Measurements from ENCODE around the gene RAC3. TPM values are rescaled to one million over a fixed set of nuclear protein-coding genes. Genes with fewer than 3 reads are reported as not detected.

RAC3 gene
- total RNA-seq, 4 donors from 2014 or later = 2.6 to 11.1 (median 5.0) TPM

- H3K36me3 ChIP-seq = no peaks in the 10 kb centered on the region
- H3K4me3 ChIP-seq = no peak overlapping the region
- intact Hi-C loops (cut with DNase I; ENCODE audit: low total_unique reads) (no loop called here), in situ Hi-C loops (cut with MboI; ENCODE audit: low pct_ligation_motif_present in 1 of 4, low pct_unique_long_range_greater_than_20kb in 1 of 4, low sequenced_read_pairs in 3 of 4) (no loop called here)
- TF ChIP-seq EP300 (IDR thresholded peaks at IDR 0.05; ENCODE audit: low read depth) (no peak), CTCF (IDR thresholded peaks at IDR 0.05) (no peak), POLR2AphosphoS5 (IDR thresholded peaks at IDR 0.05) (no peak), POLR2A (IDR thresholded peaks at IDR 0.05) (no peak)
- H3K27me3 ChIP-seq = no peaks in the 10 kb centered on the region
- DNase-seq = no peak
- H3K9me3 ChIP-seq = no peaks in the 10 kb centered on the region
- peak overlapping the region; percentile 60 to 81 (median 66) for H3K27ac ChIP-seq
- 85 to 90% methylated on average over 8 to 16 of the region's 16 CpGs for WGBS, 2 donors (ENCODE audit: low coverage in 1 of 2)
- no peaks in the 10 kb centered on the region for H3K4me1 ChIP-seq
These were observed 17.6 kb upstream of the RAC3 start for GRCh38 chr17:82013772-82014321.

GRCh38 chr17:82014432-82014831 is 17.0 kb upstream of the RAC3 start:
- no peak overlapping the region for H3K27ac ChIP-seq
- in situ Hi-C loops (cut with MboI; ENCODE audit: low pct_ligation_motif_present in 1 of 4, low pct_unique_long_range_greater_than_20kb in 1 of 4, low sequenced_read_pairs in 3 of 4) (no loop called here), intact Hi-C loops (cut with DNase I; ENCODE audit: low total_unique reads) (no loop called here)
- H3K4me1 ChIP-seq = peaks cover 0 to under 1% (median under 1%) of the 10 kb centered on the region in 4 donors
- no peaks in the 10 kb centered on the region for H3K36me3 ChIP-seq
- H3K27me3 ChIP-seq = no peaks in the 10 kb centered on the region
- no peak overlapping the region for H3K4me3 ChIP-seq
- H3K9me3 ChIP-seq = no peaks in the 10 kb centered on the region
- TF ChIP-seq CTCF (IDR thresholded peaks at IDR 0.05) = peak in 1 of 5 experiments; percentile 19
- no peak for TF ChIP-seq EP300 (IDR thresholded peaks at IDR 0.05; ENCODE audit: low read depth)
- DNase-seq = no peak
- WGBS, 2 donors (ENCODE audit: low coverage in 1 of 2) = 54% methylated on average over 22 of the region's 23 CpGs; no CpG with 5 or more reads in 1 of the 2 donors

GRCh38 chr17:82014971-82015310 is 16.5 kb upstream of the RAC3 start:
- WGBS, 2 donors (ENCODE audit: low coverage in 1 of 2) = 84% methylated on average over 13 of the region's 13 CpGs; no CpG with 5 or more reads in 1 of the 2 donors
- intact Hi-C loops (cut with DNase I; ENCODE audit: low total_unique reads) = no loop called here

DNA sequence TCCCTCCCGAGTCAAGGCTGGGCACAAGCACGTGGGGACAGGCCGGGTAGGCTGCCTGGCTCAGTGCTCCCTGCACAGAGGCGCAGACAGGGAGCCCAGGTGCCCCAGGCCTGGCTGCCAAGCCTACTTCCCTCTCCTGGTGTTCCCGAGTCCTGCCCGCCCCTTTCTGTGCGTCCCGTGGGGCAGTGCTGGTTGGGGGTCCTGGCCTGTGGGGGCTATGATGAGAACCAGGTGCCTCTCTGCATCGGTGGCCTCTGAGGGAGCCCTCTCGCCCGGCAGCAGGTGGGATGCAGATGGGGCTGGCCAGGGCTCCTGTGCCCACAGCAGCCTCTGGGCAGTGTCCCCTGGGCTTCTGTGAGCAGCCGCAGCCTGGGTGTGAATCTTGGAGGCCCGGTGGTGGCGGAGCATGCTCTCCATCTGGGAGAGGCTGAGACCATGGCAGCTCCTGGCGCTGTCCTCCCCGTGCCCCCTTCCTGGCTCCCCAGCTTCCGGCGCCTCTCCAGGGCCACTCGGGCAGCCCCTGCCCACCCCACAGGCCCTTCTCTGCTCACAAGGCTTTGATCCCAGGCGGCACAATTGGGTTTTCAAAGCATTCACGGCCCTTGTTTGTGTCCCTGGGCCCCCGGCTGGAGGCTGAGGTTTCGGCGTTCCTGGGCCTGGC is 16.0 kb upstream of the RAC3 start:
- Histone ChIP-seq H3K4me3 (no peak overlapping the region), H3K27me3 (no peaks in the 10 kb centered on the region), H3K9me3 (no peaks in the 10 kb centered on the region), H3K27ac (no peak overlapping the region), H3K4me1 (peaks cover 0 to 10% (median 7%) of the 10 kb centered on the region in 4 donors), H3K36me3 (no peaks in the 10 kb centered on the region)
- TF ChIP-seq POLR2A (IDR thresholded peaks at IDR 0.05) (no peak), EP300 (IDR thresholded peaks at IDR 0.05; ENCODE audit: low read depth) (no peak), POLR2AphosphoS5 (IDR thresholded peaks at IDR 0.05) (no peak), CTCF (IDR thresholded peaks at IDR 0.05) (no peak)
- no peak for DNase-seq
- WGBS, 2 donors (ENCODE audit: low coverage in 1 of 2) = 87% methylated on average over 24 of the region's 24 CpGs; no CpG with 5 or more reads in 1 of the 2 donors
- in situ Hi-C loops (cut with MboI; ENCODE audit: low pct_ligation_motif_present in 1 of 4, low pct_unique_long_range_greater_than_20kb in 1 of 4, low sequenced_read_pairs in 3 of 4) (no loop called here), intact Hi-C loops (cut with DNase I; ENCODE audit: low total_unique reads) (no loop called here)

More at GRCh38 chr17:82014971-82015310, 16.5 kb upstream of the RAC3 start:
- H3K9me3 ChIP-seq = no peaks in the 10 kb centered on the region
- no peaks in the 10 kb centered on the region for H3K27me3 ChIP-seq
- H3K27ac ChIP-seq = no peak overlapping the region
- peaks cover 0 to 5% (median 4%) of the 10 kb centered on the region in 4 donors for H3K4me1 ChIP-seq
- DNase-seq = no peak
- TF ChIP-seq POLR2AphosphoS5 (IDR thresholded peaks at IDR 0.05) = no peak
- TF ChIP-seq EP300 (IDR thresholded peaks at IDR 0.05; ENCODE audit: low read depth) = no peak
- no peak for TF ChIP-seq POLR2A (IDR thresholded peaks at IDR 0.05)
- TF ChIP-seq CTCF (IDR thresholded peaks at IDR 0.05) = no peak
- H3K36me3 ChIP-seq = no peaks in the 10 kb centered on the region
- no peak overlapping the region for H3K4me3 ChIP-seq
- in situ Hi-C loops (cut with MboI; ENCODE audit: low pct_ligation_motif_present in 1 of 4, low pct_unique_long_range_greater_than_20kb in 1 of 4, low sequenced_read_pairs in 3 of 4) = no loop called here

Data from transverse colon (tissue), 4 donors.